ENCODE data around the gene RHOU.

DNA sequence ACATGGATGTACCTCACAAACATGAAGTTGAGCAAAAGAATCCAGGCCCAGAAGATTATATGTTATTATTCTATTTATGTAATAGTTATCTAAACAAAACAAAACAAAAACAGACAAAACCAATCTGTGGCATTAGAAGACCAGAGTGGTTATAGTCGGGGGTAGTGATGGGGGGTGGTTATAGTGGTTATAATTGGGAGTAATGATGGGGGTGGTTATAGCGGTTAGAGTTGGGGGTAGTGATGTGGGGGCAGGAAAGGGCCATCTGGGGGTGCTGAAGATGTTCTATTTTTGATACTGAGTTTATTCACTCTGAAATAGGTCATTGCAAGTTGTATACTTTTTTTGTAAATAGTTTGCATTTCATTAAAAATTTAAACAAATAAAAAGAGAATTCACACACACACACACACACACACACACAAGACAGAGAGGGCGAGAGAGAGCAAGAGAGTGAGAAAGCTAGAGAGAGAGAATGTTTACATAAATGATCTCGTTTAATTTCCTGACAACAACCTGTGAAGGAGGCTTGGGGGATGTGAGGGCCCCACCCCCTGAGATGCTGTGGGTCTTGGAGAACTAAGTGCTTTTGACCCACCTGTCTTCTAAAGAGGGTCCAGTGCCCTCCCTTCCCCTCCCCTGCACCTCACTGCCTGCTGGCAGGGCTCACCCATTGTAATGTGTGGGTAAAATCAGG is 37.4 kb downstream of the RHOU start:
- no peak for TF ChIP-seq POLR2A (IDR thresholded peaks at IDR 0.05)
- TF ChIP-seq, protein P1, sequence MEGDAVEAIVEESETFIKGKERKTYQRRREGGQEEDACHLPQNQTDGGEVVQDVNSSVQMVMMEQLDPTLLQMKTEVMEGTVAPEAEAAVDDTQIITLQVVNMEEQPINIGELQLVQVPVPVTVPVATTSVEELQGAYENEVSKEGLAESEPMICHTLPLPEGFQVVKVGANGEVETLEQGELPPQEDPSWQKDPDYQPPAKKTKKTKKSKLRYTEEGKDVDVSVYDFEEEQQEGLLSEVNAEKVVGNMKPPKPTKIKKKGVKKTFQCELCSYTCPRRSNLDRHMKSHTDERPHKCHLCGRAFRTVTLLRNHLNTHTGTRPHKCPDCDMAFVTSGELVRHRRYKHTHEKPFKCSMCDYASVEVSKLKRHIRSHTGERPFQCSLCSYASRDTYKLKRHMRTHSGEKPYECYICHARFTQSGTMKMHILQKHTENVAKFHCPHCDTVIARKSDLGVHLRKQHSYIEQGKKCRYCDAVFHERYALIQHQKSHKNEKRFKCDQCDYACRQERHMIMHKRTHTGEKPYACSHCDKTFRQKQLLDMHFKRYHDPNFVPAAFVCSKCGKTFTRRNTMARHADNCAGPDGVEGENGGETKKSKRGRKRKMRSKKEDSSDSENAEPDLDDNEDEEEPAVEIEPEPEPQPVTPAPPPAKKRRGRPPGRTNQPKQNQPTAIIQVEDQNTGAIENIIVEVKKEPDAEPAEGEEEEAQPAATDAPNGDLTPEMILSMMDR (IDR thresholded peaks at IDR 0.05) = no peak
